Ovary (tissue), 3 donors: Measurements from ENCODE around the gene TECPR2.

Experiments used
- CTCF ChIP-seq, 3 donors: fragments of 450-650 bp in 2 of 3; fragments of 200-600 bp in 1 of 3; IDR thresholded peaks; one replicate each; pipeline versions ENCODE4 v1.5.1 to v1.8.0; 2016 to 2022; ENCODE audit warnings: antibody characterized with exemption in 3 of 3, mild to moderate bottlenecking in 1 of 3
- EP300 ChIP-seq: sonication (generic); formaldehyde crosslinking; IDR thresholded peaks from one replicate; pipeline ENCODE4 v1.6.1; 2017; ENCODE audit warnings: antibody characterized with exemption
- donor health status: DM: no; HTN: no; CAD: no.

GRCh38 chr14:102351023-102351422 lies 11.7 kb upstream of the TECPR2 start:
- no peak for TF ChIP-seq CTCF (IDR thresholded peaks at IDR 0.05)
- TF ChIP-seq EP300 = no peak
